Measurements from ENCODE around the gene MYO7B.

Gene MYO7B

GRCh38 chr2:127535422-127535901 lies at the start of gene MYO7B:
Gene MYO7B (plus strand): TSS chr2:127535683. CDS start chr2:127559723, 24,040 bp downstream.
- DNase-seq = no peak

GRCh38 chr2:127485694-127486071 lies 49.8 kb upstream of the MYO7B start:
- DNase-seq = no peak

- DNase-seq = peak; percentile 29 to 44
These were observed 49.0 kb upstream of the MYO7B start for GRCh38 chr2:127486247-127487058.

- DNase-seq = no peak
These were observed 45.2 kb upstream of the MYO7B start for GRCh38 chr2:127490283-127490682.

- DNase-seq = no peak
These were observed 37.1 kb upstream of the MYO7B start for GRCh38 chr2:127498386-127498785.

- DNase-seq = no peak
These were observed 32.0 kb upstream of the MYO7B start for GRCh38 chr2:127503491-127503890.

- DNase-seq = no peak
These were observed 30.7 kb upstream of the MYO7B start for GRCh38 chr2:127504552-127505430.

GRCh38 chr2:127506510-127506909 lies 29.0 kb upstream of the MYO7B start:
- no peak for DNase-seq

GRCh38 chr2:127508023-127508630 lies 27.4 kb upstream of the MYO7B start:
- no peak for DNase-seq

GRCh38 chr2:127508631-127509034 lies 26.9 kb upstream of the MYO7B start:
- DNase-seq = no peak

GRCh38 chr2:127510073-127510472 lies 25.4 kb upstream of the MYO7B start:
- DNase-seq = no peak

- DNase-seq = no peak
These were observed 24.3 kb upstream of the MYO7B start for GRCh38 chr2:127511090-127511695.

- DNase-seq = no peak
These were observed 23.6 kb upstream of the MYO7B start for GRCh38 chr2:127511917-127512316.

- DNase-seq = no peak
These were observed 23.1 kb upstream of the MYO7B start for GRCh38 chr2:127512362-127512761.

GRCh38 chr2:127514076-127514475 lies 21.4 kb upstream of the MYO7B start:
- DNase-seq = no peak

- DNase-seq = no peak
These were observed 21.0 kb upstream of the MYO7B start for GRCh38 chr2:127514485-127514884.

- no peak for DNase-seq
These were observed 20.0 kb upstream of the MYO7B start for GRCh38 chr2:127515383-127515915.

GRCh38 chr2:127516041-127516762 lies 19.3 kb upstream of the MYO7B start:
- DNase-seq = no peak

- DNase-seq = no peak
These were observed 18.0 kb upstream of the MYO7B start for GRCh38 chr2:127517465-127517864.

GRCh38 chr2:127520424-127520823 lies 15.1 kb upstream of the MYO7B start:
- DNase-seq = no peak

- DNase-seq = no peak
These were observed 12.1 kb upstream of the MYO7B start for GRCh38 chr2:127523269-127523939.
